SK-N-SH treated with all-trans-retinoic acid at 6 μM for 48 hours (cell line): ENCODE results near the gene ARHGEF10L.

ENCODE experiments used
- ARNTL ChIP-seq: fragments of 450-650 bp; formaldehyde crosslinking; IDR thresholded peaks from 2 replicates; pipeline ENCODE4 v1.5.0; 2020; ENCODE audit warnings: low read depth, mild to moderate bottlenecking, moderate library complexity, borderline replicate concordance
- CREB5 ChIP-seq: fragments of 250-450 bp; sonication (Bioruptor Pico); IDR thresholded peaks from 2 replicates; pipeline ENCODE4 v1.5.1; 2020; ENCODE audit warnings: low read depth, mild to moderate bottlenecking, moderate library complexity
- CSDC2 ChIP-seq: fragments of 250-450 bp; sonication (Bioruptor Pico); IDR thresholded peaks from 2 replicates; pipeline ENCODE4 v1.5.0; 2020; ENCODE audit warnings: mild to moderate bottlenecking, moderate library complexity
- CSRNP3 ChIP-seq: fragments of 250-450 bp; sonication (Bioruptor Pico); IDR thresholded peaks from 2 replicates; pipeline ENCODE4 v1.5.1; 2021; ENCODE audit warnings: mild to moderate bottlenecking, moderate library complexity
- ISL1 ChIP-seq: fragments of 250-450 bp; sonication (Bioruptor Pico); IDR thresholded peaks from 2 replicates; pipeline ENCODE4 v2.1.2; 2022; ENCODE audit warnings: mild to moderate bottlenecking, moderate library complexity
- PATZ1 ChIP-seq: fragments of 250-450 bp; sonication (Bioruptor Pico); IDR thresholded peaks from 2 replicates; pipeline ENCODE4 v1.8.0; 2020; ENCODE audit warnings: mild to moderate bottlenecking, moderate library complexity, borderline replicate concordance
- POU6F1 ChIP-seq: fragments of 250-450 bp; sonication (Bioruptor Pico); IDR thresholded peaks from 2 replicates; pipeline ENCODE4 v1.8.0; 2021; ENCODE audit warnings: low read depth, mild to moderate bottlenecking, moderate library complexity, borderline replicate concordance
- PPARA ChIP-seq: fragments of 250-450 bp; sonication (Bioruptor Pico); IDR thresholded peaks from 2 replicates; pipeline ENCODE4 v1.5.0; 2020; ENCODE audit warnings: mild to moderate bottlenecking, borderline replicate concordance
- RARB ChIP-seq: fragments of 250-450 bp; sonication (Bioruptor Pico); IDR thresholded peaks from 2 replicates; pipeline ENCODE4 v1.8.0; 2021; ENCODE audit warnings: mild to moderate bottlenecking, moderate library complexity
- TOX ChIP-seq: fragments of 250-450 bp; sonication (Bioruptor Pico); IDR thresholded peaks from 2 replicates; pipeline ENCODE4 v1.8.0; 2021; ENCODE audit warnings: mild to moderate bottlenecking, moderate library complexity, borderline replicate concordance
- TSHZ2 ChIP-seq: fragments of 250-450 bp; sonication (Bioruptor Pico); IDR thresholded peaks from 2 replicates; pipeline ENCODE4 v1.5.0; 2020; ENCODE audit warnings: mild to moderate bottlenecking, moderate library complexity
- ZFP3 ChIP-seq: fragments of 250-450 bp; sonication (Bioruptor Pico); IDR thresholded peaks from 2 replicates; pipeline ENCODE4 v1.5.0; 2020; ENCODE audit warnings: mild to moderate bottlenecking, moderate library complexity
- ZFP30 ChIP-seq: fragments of 450-650 bp; formaldehyde crosslinking; IDR thresholded peaks from 2 replicates; pipeline ENCODE4 v1.5.0; 2022; ENCODE audit warnings: mild to moderate bottlenecking, moderate library complexity
- ZNF70 ChIP-seq: fragments of 450-650 bp; formaldehyde crosslinking; IDR thresholded peaks from 2 replicates; pipeline ENCODE4 v1.5.0; 2020; ENCODE audit warnings: mild to moderate bottlenecking, moderate library complexity

GRCh38 chr1:17549384-17549783 is 9.9 kb downstream of the ARHGEF10L start:
- TF ChIP-seq CSDC2 (CRISPR knock-in tag) (no peak), POU6F1 (CRISPR knock-in tag) (no peak), ZNF70 (CRISPR knock-in tag) (no peak), ZFP30 (no peak), CREB5 (CRISPR knock-in tag) (no peak), CSRNP3 (CRISPR knock-in tag) (no peak), TSHZ2 (CRISPR knock-in tag) (no peak), ARNTL (no peak), PATZ1 (CRISPR knock-in tag) (no peak), ZFP3 (no peak), TOX (CRISPR knock-in tag) (no peak), RARB (CRISPR knock-in tag) (no peak), PPARA (CRISPR knock-in tag) (no peak), ISL1 (no peak)
